PC-9 (cell line): ENCODE results near the gene MCM5.

Source experiments
- CTCF ChIP-seq: fragments of 200-600 bp; sonication (generic); conservative IDR thresholded peaks from 2 replicates; pipeline ENCODE4 v1.6.1; 2017; ENCODE audit warnings: mixed run types, antibody characterized with exemption, mild to moderate bottlenecking, moderate library complexity
- EZH2 ChIP-seq: fragments of 200-600 bp; sonication (generic); IDR thresholded peaks from 2 replicates; pipeline ENCODE4 v1.8.0; 2017; ENCODE audit warnings: antibody characterized with exemption, low read depth

DNA sequence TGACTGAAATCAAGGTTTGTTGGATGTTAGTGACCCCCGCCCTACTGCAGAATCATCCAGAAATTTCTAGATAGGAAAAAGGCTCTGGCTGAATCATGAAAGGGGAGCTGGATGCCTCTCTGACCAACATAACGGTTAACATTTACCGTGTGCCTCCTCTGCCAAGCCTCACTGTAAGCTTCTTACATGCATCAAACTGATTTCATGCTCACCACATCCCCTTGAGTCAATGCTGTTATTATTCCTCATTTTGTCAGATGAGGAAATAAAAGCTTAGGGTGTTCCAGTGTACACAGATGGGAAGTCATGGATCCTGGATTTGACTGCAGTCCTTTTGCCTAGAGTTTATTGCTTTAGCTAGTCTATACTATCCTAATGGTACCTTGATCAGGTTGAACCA is 24.9 kb upstream of the MCM5 start:
- no peak for TF ChIP-seq CTCF
- no peak for TF ChIP-seq EZH2
